Activated T-cell treated with anti-CD3 and anti-CD28 coated beads, Interleukin-2, amount 50 U/mL, for 4 hours (primary cell): ENCODE measurements around the gene TMPRSS12. TPM values are rescaled to one million over a fixed set of nuclear protein-coding genes. Genes with fewer than 3 reads are reported as not detected.
"Not testable (repeated sequence)": the region's sequence is repeated elsewhere in the genome, so short reads cannot be mapped to it uniquely, and the experiment has no call there.

ENCODE experiments used
- ATAC-seq, 2 donors: fragments of 200-7000 bp; cut with Tn5 transposase; one replicate each; pipeline ENCODE4 v1.10.0; 2021
- DNase-seq: peaks from one replicate; pipeline ENCODE4 v3.0.0-alpha.2; 2020
- H3K27me3 Mint-ChIP-seq: one replicate; pipeline ENCODE4 v1.8.0; 2021; ENCODE audit warnings: low read depth, mixed read lengths
- H3K36me3 Mint-ChIP-seq: one replicate; pipeline ENCODE4 v1.8.0; 2022; ENCODE audit warnings: mixed read lengths; ENCODE audit not compliant: insufficient read depth
- H3K4me1 Mint-ChIP-seq: one replicate; pipeline ENCODE4 v1.8.0; 2021; ENCODE audit warnings: low read depth, mixed read lengths
- H3K4me3 Mint-ChIP-seq: one replicate; pipeline ENCODE4 v1.8.0; 2021; ENCODE audit warnings: mild to moderate bottlenecking, moderate library complexity, mixed read lengths
- H3K9me3 Mint-ChIP-seq: one replicate; pipeline ENCODE4 v1.8.0; 2021; ENCODE audit warnings: mixed read lengths
- total RNA-seq, 3 donors: library from RNA; stranded (reverse); gene quantifications; one replicate each; pipeline ENCODE4 v1.2.1, GENCODE V29; 2021

TMPRSS12 gene, protein sequence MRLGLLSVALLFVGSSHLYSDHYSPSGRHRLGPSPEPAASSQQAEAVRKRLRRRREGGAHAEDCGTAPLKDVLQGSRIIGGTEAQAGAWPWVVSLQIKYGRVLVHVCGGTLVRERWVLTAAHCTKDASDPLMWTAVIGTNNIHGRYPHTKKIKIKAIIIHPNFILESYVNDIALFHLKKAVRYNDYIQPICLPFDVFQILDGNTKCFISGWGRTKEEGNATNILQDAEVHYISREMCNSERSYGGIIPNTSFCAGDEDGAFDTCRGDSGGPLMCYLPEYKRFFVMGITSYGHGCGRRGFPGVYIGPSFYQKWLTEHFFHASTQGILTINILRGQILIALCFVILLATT
- not detected for total RNA-seq

- Mint-ChIP-seq H3K9me3 (peaks cover 5% of the 10 kb centered on the region), H3K4me3 (no peak within 1 kb of the TSS), H3K4me1 (no peaks in the 10 kb centered on the region)
Observed at GRCh38 chr12:50842637-50843493, at the start of gene TMPRSS12. TSS of gene TMPRSS12 (plus strand) at chr12:50842926. CDS start at chr12:50842965, 39 bp downstream.

DNA sequence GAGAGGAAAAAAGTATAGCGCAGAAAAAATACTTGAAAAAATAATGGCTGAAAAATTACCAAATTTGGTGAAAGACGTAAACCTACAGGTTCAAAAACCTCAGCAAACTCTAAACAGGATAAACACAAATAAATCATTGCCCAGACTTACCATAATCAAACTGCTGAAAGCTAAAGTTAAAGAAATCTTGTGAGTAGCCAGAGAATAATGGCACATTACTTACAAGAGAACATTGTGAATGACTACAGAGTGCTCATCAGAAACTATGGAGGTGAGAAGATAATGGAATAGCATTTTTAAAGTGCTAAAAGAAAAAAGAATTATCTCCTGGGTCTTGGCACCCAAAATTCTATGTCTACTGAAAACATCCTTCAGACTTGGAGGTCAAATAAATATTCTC, 42.8 kb upstream of the TMPRSS12 start:
- no peak for DNase-seq

More at GRCh38 chr12:50842637-50843493, at the start of gene TMPRSS12:
- ATAC-seq (no peak), DNase-seq (no peak)
- H3K27me3 Mint-ChIP-seq, result peaks cover 14% of the 10 kb centered on the region
- H3K36me3 Mint-ChIP-seq, result no peaks in the 10 kb centered on the region

GRCh38 chr12:50803230-50803875, 39.4 kb upstream of the TMPRSS12 start:
- H3K27me3 Mint-ChIP-seq, result no peaks in the 10 kb centered on the region
- H3K4me1 Mint-ChIP-seq, result no peaks in the 10 kb centered on the region
- ATAC-seq, result no peak
- H3K4me3 Mint-ChIP-seq, result no peak overlapping the region
- H3K9me3 Mint-ChIP-seq, result peaks cover 9% of the 10 kb centered on the region
- DNase-seq, result no peak
- peaks cover 30% of the 10 kb centered on the region for H3K36me3 Mint-ChIP-seq

More for the DNA sequence above, 42.8 kb upstream of the TMPRSS12 start:
- no peaks in the 10 kb centered on the region for H3K27me3 Mint-ChIP-seq
- no peaks in the 10 kb centered on the region for H3K4me1 Mint-ChIP-seq
- ATAC-seq, result no peak
- H3K36me3 Mint-ChIP-seq, result peaks cover 46% of the 10 kb centered on the region
- no peak overlapping the region for H3K4me3 Mint-ChIP-seq
- peaks cover 9% of the 10 kb centered on the region for H3K9me3 Mint-ChIP-seq

DNA sequence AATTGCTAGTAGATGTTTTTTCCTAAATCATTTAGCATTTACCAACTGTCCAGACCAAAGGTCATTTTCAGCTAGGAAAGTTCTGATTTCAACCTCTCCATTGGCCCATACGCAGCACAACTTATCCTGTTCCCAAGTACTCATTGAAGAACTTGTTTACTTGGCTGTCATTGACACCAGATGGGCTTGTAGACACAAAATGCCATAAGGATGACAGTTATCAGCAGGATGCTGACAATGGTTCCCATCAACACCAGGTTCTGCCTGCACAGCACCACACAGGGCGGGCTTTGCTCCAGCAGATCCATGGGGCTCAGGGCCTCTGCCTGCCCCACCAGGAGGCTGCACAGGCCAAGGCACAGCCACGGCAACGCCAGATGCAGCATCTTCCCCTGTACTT, 36.5 kb upstream of the TMPRSS12 start:
- no peak for ATAC-seq
- Mint-ChIP-seq H3K27me3 (no peaks in the 10 kb centered on the region), H3K4me1 (no peaks in the 10 kb centered on the region), H3K9me3 (no peaks in the 10 kb centered on the region), H3K4me3 (no peak overlapping the region), H3K36me3 (peaks cover 21% of the 10 kb centered on the region)
- DNase-seq, result no peak

DNA sequence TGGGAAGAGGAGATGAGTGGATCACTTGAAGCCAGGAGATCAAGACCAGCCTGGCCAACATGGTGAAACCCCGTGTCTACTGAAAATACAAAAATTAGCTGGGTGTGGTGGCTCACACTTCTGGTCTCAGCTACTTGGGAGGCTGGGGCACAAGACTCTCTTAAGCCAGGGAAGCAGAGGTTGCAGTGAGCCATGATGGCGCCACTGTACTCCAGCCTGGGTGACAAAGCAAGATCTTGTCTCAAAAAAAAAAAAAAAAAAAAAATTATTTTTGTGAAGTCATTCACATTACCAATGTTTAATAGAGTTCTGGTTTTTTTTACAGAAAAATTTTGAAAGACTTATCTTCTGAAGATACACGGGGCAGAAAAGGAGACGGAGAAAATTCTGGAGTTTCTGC, 33.6 kb upstream of the TMPRSS12 start:
- ATAC-seq, H3K4me3 Mint-ChIP-seq, DNase-seq, H3K27me3 Mint-ChIP-seq, H3K9me3 Mint-ChIP-seq, H3K4me1 Mint-ChIP-seq: not testable (repeated sequence)
- peaks cover 20% of the 10 kb centered on the region for H3K36me3 Mint-ChIP-seq

GRCh38 chr12:50814921-50815320, 27.8 kb upstream of the TMPRSS12 start:
- not testable (repeated sequence) for H3K9me3 Mint-ChIP-seq, ATAC-seq

GRCh38 chr12:50820177-50820576, 22.5 kb upstream of the TMPRSS12 start:
- Mint-ChIP-seq H3K9me3 (no peaks in the 10 kb centered on the region), H3K4me3 (no peak overlapping the region), H3K36me3 (peaks cover 20% of the 10 kb centered on the region), H3K27me3 (no peaks in the 10 kb centered on the region), H3K4me1 (peaks cover 5% of the 10 kb centered on the region)
- ATAC-seq (no peak), DNase-seq (no peak)

More at GRCh38 chr12:50814921-50815320, 27.8 kb upstream of the TMPRSS12 start:
- DNase-seq, H3K4me1 Mint-ChIP-seq, H3K4me3 Mint-ChIP-seq, H3K27me3 Mint-ChIP-seq: not testable (repeated sequence)
- H3K36me3 Mint-ChIP-seq, result peaks cover 36% of the 10 kb centered on the region

- DNase-seq, result no peak
- H3K4me3 Mint-ChIP-seq, result no peak overlapping the region
- H3K4me1 Mint-ChIP-seq, result peaks cover 6% of the 10 kb centered on the region
- no peak for ATAC-seq
- H3K27me3 Mint-ChIP-seq, result no peaks in the 10 kb centered on the region
- H3K9me3 Mint-ChIP-seq, result no peaks in the 10 kb centered on the region
- peaks cover 6% of the 10 kb centered on the region for H3K36me3 Mint-ChIP-seq
Observed at GRCh38 chr12:50822082-50822481, 20.6 kb upstream of the TMPRSS12 start.

- not testable (repeated sequence) for H3K4me1 Mint-ChIP-seq, ATAC-seq, H3K27me3 Mint-ChIP-seq, DNase-seq, H3K36me3 Mint-ChIP-seq, H3K4me3 Mint-ChIP-seq, H3K9me3 Mint-ChIP-seq
Observed at GRCh38 chr12:50823724-50824123, 19.0 kb upstream of the TMPRSS12 start.

- peak in 1 of 2 donors; percentile 21 for ATAC-seq
- no peak overlapping the region for H3K4me3 Mint-ChIP-seq
Observed at GRCh38 chr12:50824914-50825313, 17.8 kb upstream of the TMPRSS12 start.

DNA sequence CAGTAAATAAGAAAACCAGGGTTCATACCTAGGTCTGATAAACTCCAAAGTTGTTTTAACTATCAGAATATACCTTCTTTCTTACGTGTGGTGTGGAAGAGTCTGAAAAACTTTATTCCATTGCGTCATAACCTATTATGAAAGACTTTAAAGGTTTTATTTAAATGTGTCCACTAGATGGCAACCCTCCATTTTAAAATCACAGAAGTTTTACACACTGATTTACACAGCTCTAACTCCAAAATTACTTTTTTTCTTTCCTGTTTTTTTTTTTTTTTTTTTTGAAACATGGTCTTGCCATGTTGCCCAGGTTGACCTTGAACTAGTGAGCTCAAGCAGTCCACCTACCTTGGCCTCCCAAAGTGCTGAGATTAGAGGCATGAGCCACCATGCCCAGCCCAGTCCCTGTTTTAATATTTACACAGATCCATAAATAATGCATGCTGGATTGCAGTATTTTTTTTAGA, 17.3 kb upstream of the TMPRSS12 start:
- Mint-ChIP-seq H3K4me3 (no peak overlapping the region), H3K27me3 (no peaks in the 10 kb centered on the region), H3K4me1 (peaks cover 6% of the 10 kb centered on the region), H3K36me3 (no peaks in the 10 kb centered on the region), H3K9me3 (no peaks in the 10 kb centered on the region)
- DNase-seq, result no peak
- ATAC-seq, result peak; percentile 43 to 46

More at GRCh38 chr12:50824914-50825313, 17.8 kb upstream of the TMPRSS12 start:
- no peak for DNase-seq
- Mint-ChIP-seq H3K27me3 (no peaks in the 10 kb centered on the region), H3K36me3 (no peaks in the 10 kb centered on the region), H3K9me3 (no peaks in the 10 kb centered on the region), H3K4me1 (peaks cover 6% of the 10 kb centered on the region)

- ATAC-seq (no peak), DNase-seq (no peak)
- no peak overlapping the region for H3K4me3 Mint-ChIP-seq
- peaks cover 2% of the 10 kb centered on the region for H3K27me3 Mint-ChIP-seq
- no peaks in the 10 kb centered on the region for H3K36me3 Mint-ChIP-seq
- H3K9me3 Mint-ChIP-seq, result no peaks in the 10 kb centered on the region
- H3K4me1 Mint-ChIP-seq, result peaks cover 6% of the 10 kb centered on the region
Observed at GRCh38 chr12:50828121-50828520, 14.6 kb upstream of the TMPRSS12 start.

- Mint-ChIP-seq H3K4me1 (peaks cover 6% of the 10 kb centered on the region), H3K4me3 (no peak overlapping the region), H3K36me3 (no peaks in the 10 kb centered on the region), H3K9me3 (no peaks in the 10 kb centered on the region), H3K27me3 (peaks cover 2% of the 10 kb centered on the region)
- DNase-seq (no peak), ATAC-seq (no peak)
Observed at GRCh38 chr12:50828886-50829285, 13.8 kb upstream of the TMPRSS12 start.

GRCh38 chr12:50833801-50834200, 8.9 kb upstream of the TMPRSS12 start:
- ATAC-seq, H3K4me1 Mint-ChIP-seq, H3K36me3 Mint-ChIP-seq, H3K4me3 Mint-ChIP-seq, H3K9me3 Mint-ChIP-seq, DNase-seq: not testable (repeated sequence)
- H3K27me3 Mint-ChIP-seq, result peaks cover 19% of the 10 kb centered on the region
